GM21360 (cell line): ENCODE measurements around the gene TMEM204.

Experiments used
- ATAC-seq: cut with Tn5 transposase; IDR thresholded peaks from one replicate; pipeline ENCODE4 v1.9.1; 2021; ENCODE audit warnings: mild to moderate bottlenecking, moderate library complexity; ENCODE audit not compliant: unreplicated experiment

Gene TMEM204

GRCh38 chr16:1518626-1519135 is 14.8 kb upstream of the TMEM204 start:
- ATAC-seq = no peak

- no peak for ATAC-seq
These were observed 13.6 kb upstream of the TMEM204 start for GRCh38 chr16:1519831-1520230.

- no peak for ATAC-seq
These were observed 13.0 kb upstream of the TMEM204 start for GRCh38 chr16:1520461-1520860.

GRCh38 chr16:1523581-1524245 is 9.8 kb upstream of the TMEM204 start:
- ATAC-seq = no peak

- ATAC-seq = no peak
These were observed 9.1 kb upstream of the TMEM204 start for GRCh38 chr16:1524366-1524765.

- ATAC-seq = no peak
These were observed 7.4 kb upstream of the TMEM204 start for GRCh38 chr16:1525871-1526607.

GRCh38 chr16:1526608-1527555 is 6.6 kb upstream of the TMEM204 start:
- ATAC-seq = no peak

GRCh38 chr16:1527836-1528811 is 5.3 kb upstream of the TMEM204 start:
- no peak for ATAC-seq

- ATAC-seq = no peak
These were observed 4.4 kb upstream of the TMEM204 start for GRCh38 chr16:1528921-1529537.

GRCh38 chr16:1530349-1530882 is 3.0 kb upstream of the TMEM204 start:
- ATAC-seq = no peak

GRCh38 chr16:1530883-1531637 is 2.4 kb upstream of the TMEM204 start:
- ATAC-seq = no peak

GRCh38 chr16:1531638-1531910 is 1.9 kb upstream of the TMEM204 start:
- ATAC-seq = no peak

- ATAC-seq = no peak
These were observed 1.2 kb upstream of the TMEM204 start for GRCh38 chr16:1532081-1532760.

GRCh38 chr16:1532771-1533170 is 695 bp upstream of the TMEM204 start:
- no peak for ATAC-seq

- ATAC-seq = no peak
These were observed 855 bp downstream of the TMEM204 start for GRCh38 chr16:1534021-1535020.

GRCh38 chr16:1535391-1536291 is 2.2 kb downstream of the TMEM204 start:
- ATAC-seq = no peak
